NCI-H1092 (cell line): ENCODE measurements around the gene SPTSSA.
"Not testable (repeated sequence)": the region's sequence is repeated elsewhere in the genome, so short reads cannot be mapped to it uniquely, and the experiment has no call there.

Source experiments
- DNase-seq: peaks from one replicate; lab custom pipeline; 2025; lab: John Stamatoyannopoulos, UW

Gene SPTSSA

DNA sequence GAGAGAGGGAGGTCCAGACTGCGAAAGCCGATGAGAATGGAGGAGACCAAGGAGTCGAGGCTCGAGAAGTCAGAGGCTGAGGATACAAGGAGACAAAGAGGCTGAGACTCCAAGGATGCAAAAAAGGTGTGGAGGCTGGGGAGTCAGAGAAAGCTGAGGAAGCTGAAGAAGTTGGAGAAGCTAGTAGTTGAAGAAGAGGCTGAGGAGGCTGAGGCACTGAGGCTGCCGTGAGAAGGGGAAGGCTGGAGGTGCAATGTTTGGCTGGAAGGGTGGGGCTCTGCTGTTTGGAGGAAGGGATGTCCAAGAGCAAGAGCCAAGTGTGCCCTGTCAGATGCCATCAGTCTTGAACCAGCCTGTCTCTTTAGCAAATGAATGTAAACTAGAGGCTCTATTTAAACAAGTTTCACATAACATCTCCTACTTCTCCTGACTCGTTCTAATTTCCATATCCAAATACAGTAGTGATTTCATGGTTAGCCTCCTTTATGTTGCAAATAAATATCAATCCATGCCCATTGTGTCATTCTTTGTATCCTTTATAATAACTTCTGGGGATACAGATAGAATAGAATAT lies 10.8 kb upstream of the SPTSSA start:
- no peak for DNase-seq

DNA sequence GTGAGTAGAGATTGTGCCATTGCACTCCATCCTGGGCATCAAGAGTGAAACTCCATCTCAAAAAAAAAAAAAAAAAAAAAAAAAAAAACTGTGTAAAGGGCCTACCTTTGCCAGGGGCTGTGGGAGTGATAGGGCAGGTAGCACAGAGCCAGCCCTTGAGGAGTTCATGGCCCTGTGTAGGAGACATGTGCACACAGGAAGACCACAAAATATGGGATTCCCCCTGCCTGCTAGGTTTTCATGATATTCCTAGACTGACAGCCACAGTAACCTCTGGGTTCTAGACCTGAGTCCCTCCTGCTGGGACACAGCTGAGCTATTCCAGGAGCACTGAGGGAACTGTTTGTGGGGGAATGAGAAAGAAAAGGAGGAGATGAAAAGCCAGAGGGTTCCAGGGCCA lies 8.3 kb upstream of the SPTSSA start:
- no peak for DNase-seq

GRCh38 chr14:34466691-34467090 lies 4.7 kb upstream of the SPTSSA start:
- no peak for DNase-seq

DNA sequence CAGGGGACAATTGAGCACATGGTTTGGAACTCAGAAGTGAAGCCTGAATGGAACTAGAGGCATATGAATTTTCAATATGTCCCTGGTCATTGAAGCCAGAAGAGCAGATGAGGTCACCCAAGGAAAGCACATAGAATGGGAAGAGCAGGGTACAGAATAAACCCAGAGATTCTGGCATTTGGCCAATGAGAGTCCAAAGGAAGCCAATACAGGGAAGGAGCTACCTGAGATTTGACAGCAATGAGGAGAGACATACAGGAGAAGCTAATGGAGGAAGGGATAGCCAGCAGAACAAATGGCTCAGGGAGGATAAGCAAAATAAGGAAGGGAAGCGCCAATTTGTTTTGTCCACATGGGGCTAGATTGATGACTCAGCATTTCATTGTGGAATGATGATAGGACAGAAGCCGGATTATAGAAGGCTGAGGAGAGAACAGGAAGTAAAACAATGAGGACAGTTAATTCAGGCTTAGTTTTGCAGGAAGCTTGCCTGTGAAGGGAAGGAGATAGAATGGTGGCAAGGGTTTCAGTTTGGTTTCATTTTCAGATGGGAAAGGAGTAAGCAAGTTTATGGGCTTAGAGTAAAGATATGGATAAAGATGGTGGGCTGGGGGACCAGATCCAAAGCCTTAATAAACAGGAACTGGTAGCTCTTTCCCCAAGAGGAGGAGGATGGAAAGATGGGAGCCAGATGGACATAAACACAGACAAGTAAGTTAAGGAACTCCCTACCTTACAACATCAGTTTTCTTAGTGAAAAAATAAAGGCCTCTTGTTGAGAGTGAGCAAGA lies 3.2 kb upstream of the SPTSSA start:
- no peak for DNase-seq

- no peak for DNase-seq
Measured at GRCh38 chr14:34463598-34463961, 1.5 kb upstream of the SPTSSA start.

GRCh38 chr14:34461334-34462131 lies 507 bp downstream of the SPTSSA start:
- peak; percentile 25 for DNase-seq

DNA sequence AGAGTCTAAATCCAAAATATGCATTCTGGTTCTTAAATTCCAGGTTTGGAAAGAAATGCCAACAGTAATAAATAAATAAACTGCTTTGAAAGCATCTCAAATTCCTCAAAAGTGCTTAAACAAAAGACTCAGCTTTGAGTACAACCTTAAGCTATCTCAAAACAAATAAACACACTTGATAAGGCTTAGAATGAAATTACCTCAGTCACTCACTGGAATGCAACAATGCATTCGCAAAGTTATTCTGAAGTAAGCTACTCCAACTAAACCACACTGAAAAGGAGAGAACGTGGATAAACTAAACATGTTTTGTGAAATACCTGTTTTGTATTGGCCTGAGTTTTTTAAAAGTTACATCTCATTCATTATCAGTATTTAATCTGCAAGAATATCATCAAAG lies 1.2 kb downstream of the SPTSSA start:
- DNase-seq: no peak

DNA sequence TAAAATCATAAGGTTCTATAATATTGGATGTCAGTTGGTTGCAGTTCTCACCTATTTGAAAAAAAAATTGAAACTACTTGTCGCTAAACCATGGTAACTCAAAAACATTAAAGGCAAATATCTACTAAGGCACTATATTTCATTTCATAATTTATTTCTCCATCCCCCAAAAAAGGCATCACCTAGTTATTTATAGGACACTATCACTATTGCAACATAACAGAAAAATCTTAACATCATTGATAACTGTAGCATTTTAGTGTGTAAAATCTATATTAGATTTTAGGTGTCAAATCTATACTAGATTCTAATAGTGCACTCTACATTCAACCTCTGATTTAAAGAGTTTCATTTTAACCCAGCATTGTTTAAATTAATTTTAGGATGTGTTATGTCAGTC lies 1.7 kb downstream of the SPTSSA start:
- no peak for DNase-seq

- no peak for DNase-seq
Measured at GRCh38 chr14:34457186-34457585, 4.9 kb downstream of the SPTSSA start.

- DNase-seq: no peak
Measured at GRCh38 chr14:34453226-34453625, 8.8 kb downstream of the SPTSSA start.

DNA sequence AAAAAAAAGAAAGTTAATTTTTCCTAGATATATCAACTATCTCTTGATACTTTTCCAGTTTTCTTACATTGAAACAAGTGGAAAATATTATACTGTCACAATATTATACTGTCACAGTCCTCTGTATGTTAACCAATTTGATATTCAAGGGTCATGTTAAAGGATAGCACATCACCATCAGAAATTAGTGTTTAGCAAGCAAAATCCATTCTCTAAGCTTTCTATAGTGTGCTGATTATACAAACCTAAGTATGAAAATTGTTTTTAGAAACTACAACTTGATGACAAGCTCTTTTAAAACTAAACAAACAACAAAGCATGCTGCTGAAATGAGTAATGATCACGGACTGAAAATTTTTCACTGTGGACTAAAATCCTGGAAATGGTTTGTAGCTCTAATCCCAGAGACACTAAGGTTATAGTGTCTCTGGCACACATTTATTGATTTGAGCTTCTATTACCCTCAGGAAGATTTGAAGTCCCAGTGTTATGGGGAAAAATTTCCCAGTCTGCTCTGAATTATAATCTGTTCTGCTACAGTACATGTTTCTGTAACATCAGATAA lies 9.7 kb downstream of the SPTSSA start:
- no peak for DNase-seq

DNA sequence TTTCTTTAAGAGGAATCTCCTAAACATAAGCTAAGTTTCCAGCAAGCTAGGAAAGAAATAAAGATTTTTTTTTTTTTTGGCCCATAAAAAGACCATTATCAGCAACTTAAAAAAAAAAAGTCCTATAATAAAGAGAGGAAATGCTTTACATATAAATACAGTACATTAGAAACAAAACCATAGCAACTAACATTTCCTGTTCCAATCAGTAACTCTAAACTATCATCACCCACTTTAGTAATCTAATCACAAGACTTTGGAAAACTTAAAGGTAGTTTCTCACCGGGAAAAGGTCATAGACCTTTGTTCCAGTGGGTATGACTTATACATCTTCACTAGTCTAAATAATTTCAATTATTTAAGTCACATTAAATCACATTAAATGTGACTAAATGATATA lies 11.1 kb downstream of the SPTSSA start:
- DNase-seq: no peak

GRCh38 chr14:34450542-34450915 lies 11.5 kb downstream of the SPTSSA start:
- DNase-seq: peak; percentile 84

DNA sequence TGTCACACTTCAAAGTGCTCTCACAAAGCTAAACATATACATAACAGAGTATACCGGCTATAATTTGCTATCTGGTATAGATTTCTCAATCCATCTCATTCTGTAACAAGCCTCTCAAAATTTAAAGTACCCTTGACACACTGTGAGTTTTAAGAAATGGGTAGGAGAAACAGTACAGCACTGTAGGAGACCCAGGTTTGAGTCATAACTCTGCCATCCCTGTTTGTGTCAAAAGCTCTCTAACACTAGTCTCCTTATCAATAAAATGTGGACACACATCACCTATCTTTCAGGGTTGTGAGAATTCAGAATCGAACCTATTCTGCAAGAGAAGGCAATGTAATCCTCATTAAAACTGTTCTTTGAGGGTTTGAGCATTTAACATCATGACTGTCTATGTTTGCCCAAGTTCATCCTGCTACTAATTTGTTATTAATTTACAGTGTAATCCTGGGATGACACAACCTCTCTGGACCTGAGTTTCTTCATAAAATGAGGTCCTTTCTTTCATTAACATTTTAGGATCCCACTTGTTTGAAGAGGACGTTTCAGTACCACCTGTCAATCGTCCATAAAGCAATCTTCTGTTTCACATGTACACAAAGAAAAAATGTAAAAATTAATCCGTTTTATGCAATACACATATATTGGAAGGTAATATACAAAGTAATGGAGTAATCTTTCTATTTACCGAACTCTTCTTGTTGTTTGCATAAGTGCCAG lies 12.1 kb downstream of the SPTSSA start:
- no peak for DNase-seq

DNA sequence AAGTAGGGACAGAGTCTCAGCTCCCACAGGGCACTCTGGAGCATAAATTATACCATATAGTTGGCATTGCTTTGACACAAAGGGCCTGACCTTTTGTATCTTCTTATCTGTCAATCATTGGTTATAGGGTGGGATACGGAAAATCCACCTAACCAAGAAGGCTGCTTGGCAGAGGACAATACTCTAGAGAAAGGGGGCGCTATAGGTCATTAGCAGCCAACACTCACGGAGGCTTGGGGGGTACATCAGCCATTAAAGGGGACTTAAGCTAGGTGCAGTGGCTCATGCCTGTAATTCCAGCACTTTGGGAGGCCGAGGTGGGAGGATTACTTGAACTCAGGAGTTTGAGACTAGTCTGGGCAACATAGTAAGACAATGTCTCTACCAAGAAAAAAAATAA lies 22.9 kb downstream of the SPTSSA start:
- DNase-seq: no peak

DNA sequence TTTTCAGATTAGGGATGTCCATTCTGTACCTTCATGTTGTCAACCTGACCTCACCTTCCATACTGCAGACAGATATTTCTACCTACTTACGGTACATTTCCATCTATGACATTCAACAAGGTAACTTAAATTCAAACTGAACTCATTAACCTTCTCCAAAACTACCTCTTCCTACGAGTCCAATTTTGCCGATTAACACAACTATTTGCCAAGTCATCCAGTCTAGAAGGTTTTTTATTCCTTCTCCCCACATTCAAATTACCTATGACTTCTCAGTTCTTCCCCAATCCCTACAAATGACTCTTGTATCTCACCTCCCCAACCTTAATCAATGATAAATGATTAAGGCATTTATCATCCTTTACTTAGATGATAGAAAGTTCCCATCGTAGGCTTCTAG lies 23.6 kb downstream of the SPTSSA start:
- DNase-seq: no peak

DNA sequence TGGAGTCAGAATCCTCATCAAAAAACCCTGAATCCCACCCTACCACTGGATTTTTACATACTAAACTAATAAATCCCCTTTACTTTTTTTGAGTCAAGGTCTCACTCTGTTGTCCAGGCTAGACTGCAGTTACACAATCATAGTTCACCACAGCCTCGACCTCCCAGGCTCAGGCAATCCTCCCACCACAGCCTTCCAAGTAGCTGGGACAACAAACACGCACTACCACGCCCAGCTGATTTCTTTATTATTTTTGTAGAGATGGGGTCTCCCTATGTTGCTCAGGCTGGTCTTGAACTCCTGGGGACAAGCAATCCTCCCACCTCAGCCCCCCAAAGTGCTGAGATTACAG lies 24.3 kb downstream of the SPTSSA start:
- no peak for DNase-seq

DNA sequence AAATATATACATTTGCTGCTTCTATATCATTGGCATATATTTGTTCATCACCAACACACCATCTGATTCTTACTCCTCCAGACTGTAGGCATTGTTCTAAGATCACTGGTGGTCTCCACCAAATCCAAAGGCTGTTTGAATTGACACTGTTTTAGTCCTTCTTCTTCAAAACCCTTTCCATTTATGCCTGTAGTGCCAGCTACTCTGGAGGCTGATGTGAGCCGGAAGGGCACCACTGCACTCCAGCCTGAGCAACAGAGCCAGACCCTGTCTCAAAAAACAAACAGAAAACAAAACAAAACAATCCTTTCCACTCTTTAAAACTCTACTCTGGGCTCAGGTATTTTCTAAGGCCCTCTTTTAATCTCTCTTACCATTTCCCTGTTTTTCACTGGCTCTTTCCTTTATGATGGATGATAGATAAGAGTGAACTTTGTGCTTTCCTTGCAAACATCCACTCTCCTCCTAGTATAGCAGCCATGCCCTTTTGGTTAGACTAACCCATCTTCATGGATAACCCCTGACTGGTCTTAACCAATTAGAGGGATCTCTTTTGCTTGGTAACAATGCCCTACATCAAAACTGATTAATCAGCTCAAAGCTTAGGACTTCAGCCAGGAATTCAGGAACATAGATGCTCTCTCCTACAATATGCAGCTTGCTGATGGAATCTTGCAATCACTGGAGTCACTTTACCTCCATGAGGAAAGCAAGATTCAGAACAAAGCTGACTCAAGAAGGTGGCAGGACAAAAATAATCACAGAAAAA lies 24.9 kb downstream of the SPTSSA start:
- no peak for DNase-seq

GRCh38 chr14:34436118-34436905 lies 25.7 kb downstream of the SPTSSA start:
- no peak for DNase-seq

DNA sequence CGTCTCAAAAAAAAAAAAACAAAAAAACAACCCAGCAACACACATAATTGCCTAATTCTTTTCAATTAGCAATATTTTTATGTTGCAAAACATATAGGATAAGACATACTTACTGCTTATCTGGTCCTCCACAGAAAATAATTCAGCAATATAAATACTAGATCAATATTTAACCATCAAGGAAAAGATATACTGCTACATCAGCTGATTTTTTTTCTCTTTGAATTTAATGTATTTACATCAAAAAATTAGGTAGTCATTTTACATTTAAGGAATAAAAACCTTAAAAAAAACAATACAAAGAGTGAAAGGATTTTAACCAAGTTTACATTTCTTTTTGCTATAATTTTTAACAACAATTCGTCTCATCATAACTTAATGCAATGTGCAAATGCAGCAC lies 28.1 kb downstream of the SPTSSA start:
- no peak for DNase-seq

DNA sequence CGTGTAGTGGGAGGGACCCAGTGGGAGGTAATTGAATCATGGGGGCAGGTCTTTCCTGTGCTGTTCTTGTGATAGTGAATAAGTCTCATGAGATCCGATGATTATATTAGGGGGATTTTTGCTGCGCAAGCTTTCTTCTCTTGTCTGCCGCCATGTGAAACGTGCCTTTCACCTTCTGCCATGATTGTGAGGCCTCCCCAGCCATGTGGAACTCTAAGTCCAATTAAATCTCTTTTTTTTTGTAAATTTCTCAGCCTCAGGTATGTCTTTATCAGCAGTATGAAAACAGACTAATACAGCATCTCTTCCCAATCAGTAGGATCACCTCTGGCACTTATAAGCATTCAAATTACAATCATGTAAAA lies 34.0 kb downstream of the SPTSSA start:
- DNase-seq: not testable (repeated sequence)
